ENCODE results near the gene OR13C2.

OR13C2 gene

DNA sequence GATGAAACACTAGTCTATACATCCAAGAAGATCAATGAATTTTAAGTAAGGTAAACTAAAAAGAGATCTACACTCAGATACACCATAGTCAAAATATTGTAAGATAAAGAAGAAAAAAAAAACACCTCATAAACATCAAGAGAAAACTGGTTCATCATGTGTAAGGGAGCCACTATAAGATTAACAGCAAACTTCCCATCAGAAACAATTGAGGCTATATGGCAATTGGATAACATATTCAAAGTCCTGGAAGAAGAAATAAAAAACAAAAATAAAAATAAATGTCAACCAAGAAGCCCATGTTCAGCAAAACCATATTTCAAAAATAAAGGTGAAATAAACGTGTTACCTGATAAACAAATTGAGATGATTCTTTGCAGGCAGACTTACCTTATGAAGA, 32.8 kb downstream of the OR13C2 start:
- Mint-ChIP-seq H3K36me3 (no peaks in the 10 kb centered on the region), H3K27ac (no peak overlapping the region), H3K9me3 (peaks cover 13% of the 10 kb centered on the region), H3K27me3 (peaks cover 1% of the 10 kb centered on the region), H3K4me1 (no peaks in the 10 kb centered on the region), H3K4me3 (no peak overlapping the region)

DNA sequence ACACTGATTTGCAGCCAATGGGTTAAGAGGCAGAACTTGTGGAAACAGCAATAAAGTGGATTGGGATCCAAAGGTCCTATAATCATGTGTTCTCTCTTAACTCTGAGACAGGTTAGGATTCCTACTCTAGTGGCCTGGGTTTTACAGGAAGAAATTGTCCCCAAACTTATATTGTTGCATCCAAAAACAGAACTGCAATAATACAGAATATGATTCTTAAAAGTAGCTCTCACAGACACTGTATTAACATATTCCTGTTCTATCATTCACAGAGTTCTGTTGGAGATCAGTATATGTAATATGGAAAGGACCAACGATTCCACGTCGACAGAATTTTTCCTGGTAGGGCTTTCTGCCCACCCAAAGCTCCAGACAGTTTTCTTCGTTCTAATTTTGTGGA, 36.6 kb downstream of the OR13C2 start, which contains the start of gene OR13C8:
Gene OR13C8, plus strand, starts transcription at position 301 of the 400 bp plus-strand sequence. Its CDS starts 0 bp downstream, at position 301.
- no peaks in the 10 kb centered on the region for H3K4me1 Mint-ChIP-seq
- no peak within 1 kb of the TSS for H3K27ac Mint-ChIP-seq
- H3K9me3 Mint-ChIP-seq: peaks cover 9% of the 10 kb centered on the region
- peaks cover 1% of the 10 kb centered on the region for H3K27me3 Mint-ChIP-seq
- no peaks in the 10 kb centered on the region for H3K36me3 Mint-ChIP-seq
- H3K4me3 Mint-ChIP-seq: no peak within 1 kb of the TSS

DNA sequence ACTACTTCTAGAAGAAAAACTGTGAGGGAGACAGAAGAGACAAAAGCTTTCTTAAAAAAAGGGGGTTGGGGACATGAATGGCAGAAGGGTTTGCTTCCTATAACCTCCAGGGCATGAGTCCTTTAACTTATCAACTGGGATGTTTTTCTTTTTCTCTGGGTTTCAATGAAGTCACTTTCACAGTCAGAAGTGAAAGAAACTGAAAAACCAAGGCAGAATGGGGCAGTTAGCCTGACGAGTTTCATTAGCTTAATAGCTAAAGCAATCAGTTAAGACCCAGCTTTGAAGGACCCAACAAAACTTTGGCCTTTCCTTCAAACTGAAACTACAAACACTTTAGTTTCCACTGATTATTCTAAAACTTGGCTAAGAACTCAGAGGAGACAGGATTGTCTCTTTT, 41.1 kb downstream of the OR13C2 start:
- Mint-ChIP-seq H3K9me3 (no peaks in the 10 kb centered on the region), H3K4me3 (no peak overlapping the region), H3K27ac (no peak overlapping the region), H3K4me1 (no peaks in the 10 kb centered on the region), H3K27me3 (peaks cover 1% of the 10 kb centered on the region), H3K36me3 (no peaks in the 10 kb centered on the region)

DNA sequence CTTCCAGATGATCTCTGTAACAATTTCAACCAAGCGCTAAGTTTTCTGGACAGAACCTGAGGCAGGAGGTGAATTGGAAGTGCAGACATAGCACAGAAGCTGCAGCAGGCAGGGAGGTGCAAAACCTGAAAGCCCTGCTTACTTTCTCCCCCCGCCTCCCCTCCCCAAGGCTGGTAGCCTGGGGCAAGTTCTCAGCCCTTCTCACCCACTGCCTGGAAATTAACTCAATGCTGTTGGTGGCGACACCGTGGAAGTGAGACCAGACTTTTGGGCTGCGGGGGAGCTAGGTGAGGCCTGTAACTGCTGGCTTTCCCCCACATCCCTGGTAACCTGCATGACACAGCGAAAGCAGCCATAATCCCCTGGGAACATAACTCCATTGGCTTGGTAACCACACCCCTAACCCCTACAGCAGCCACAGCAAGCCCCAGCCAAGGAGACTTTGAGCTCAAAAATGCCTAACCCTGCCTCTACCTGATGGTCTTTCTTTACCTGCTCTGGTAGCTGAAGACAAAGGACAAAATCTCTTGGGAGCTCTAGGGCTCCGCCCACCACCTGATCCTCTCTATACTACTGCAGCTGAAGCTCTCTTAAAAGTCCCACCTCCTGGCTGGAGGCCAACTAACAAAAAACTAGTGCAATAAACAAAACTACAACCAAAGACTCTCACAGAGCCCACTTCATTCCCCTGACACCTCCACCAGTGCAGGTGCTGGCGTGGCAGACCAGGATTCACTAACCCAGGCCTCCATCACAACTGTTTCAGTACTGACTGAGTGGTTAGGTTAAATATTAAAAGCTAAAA, 48.4 kb downstream of the OR13C2 start:
- H3K9me3 Mint-ChIP-seq: peaks cover 8% of the 10 kb centered on the region
- H3K4me1 Mint-ChIP-seq: no peaks in the 10 kb centered on the region
- H3K36me3 Mint-ChIP-seq: no peaks in the 10 kb centered on the region

DNA sequence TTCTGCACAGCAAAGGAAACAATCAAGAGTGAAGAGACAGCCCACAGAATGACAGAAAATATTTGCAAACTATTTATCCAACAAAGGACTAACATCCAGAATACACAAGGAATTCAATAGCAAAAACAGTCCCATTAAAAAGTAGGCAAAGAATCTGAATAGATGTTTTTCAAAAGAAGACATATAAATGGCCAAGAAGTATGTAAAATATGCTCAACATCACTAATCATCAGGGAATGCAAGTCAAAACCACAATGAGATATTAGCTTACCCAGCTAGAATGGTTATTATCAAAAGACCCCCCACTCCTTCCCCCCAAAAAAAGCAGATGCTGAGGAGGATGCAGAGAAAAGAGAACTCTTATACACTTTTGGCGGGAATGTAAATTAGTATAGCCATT, 49.9 kb downstream of the OR13C2 start:
- Mint-ChIP-seq H3K27me3 (peaks cover 2% of the 10 kb centered on the region), H3K36me3 (no peaks in the 10 kb centered on the region), H3K9me3 (peaks cover 8% of the 10 kb centered on the region), H3K27ac (no peak overlapping the region), H3K4me3 (no peak overlapping the region), H3K4me1 (no peaks in the 10 kb centered on the region)

More for the DNA sequence above, 48.4 kb downstream of the OR13C2 start:
- H3K27ac Mint-ChIP-seq: no peak overlapping the region
- no peak overlapping the region for H3K4me3 Mint-ChIP-seq
- H3K27me3 Mint-ChIP-seq: peaks cover 2% of the 10 kb centered on the region
